Measurements from ENCODE around the gene CHD5.

The CHD5 gene

GRCh38 chr1:6174621-6175410 is 5.3 kb downstream of the CHD5 start:
- Histone ChIP-seq H3K9ac (ENCODE audit: low read depth, low read length, poor library complexity, severe bottlenecking) (no peak overlapping the region), H3K4me1 (ENCODE audit: insufficient read depth, low read length, poor library complexity, severe bottlenecking) (no peaks in the 10 kb centered on the region), H3K79me2 (ENCODE audit: insufficient read depth, low read length) (no peaks in the 10 kb centered on the region), H3F3A (ENCODE audit: low read depth) (no peaks in the 10 kb centered on the region), H3K27me3 (ENCODE audit: insufficient read depth, low read length, poor library complexity, severe bottlenecking) (no peaks in the 10 kb centered on the region), H3K9me2 (replicated peaks; ENCODE audit: low read depth, low read length) (no peaks in the 10 kb centered on the region), H3K4me3 (ENCODE audit: low read length, poor library complexity, severe bottlenecking) (no peak overlapping the region), H4K20me1 (ENCODE audit: insufficient read depth, low read length, poor library complexity, severe bottlenecking) (no peaks in the 10 kb centered on the region), H2AFZ (ENCODE audit: low read length) (no peak overlapping the region), H3K36me3 (ENCODE audit: insufficient read depth, low read length) (no peaks in the 10 kb centered on the region), H3K9me3 (ENCODE audit: insufficient read depth, low read depth, low read length) (no peaks in the 10 kb centered on the region), H3K4me2 (ENCODE audit: low read depth, low read length, poor library complexity, severe bottlenecking) (no peak overlapping the region)
- TF ChIP-seq EZH2phosphoT487 (IDR thresholded peaks at IDR 0.05; ENCODE audit: borderline replicate concordance) (no peak), CTCF (conservative IDR thresholded peaks at IDR 0.05; ENCODE audit: low read length) (no peak)

GRCh38 chr1:6172549-6172948 is 7.6 kb downstream of the CHD5 start:
- Histone ChIP-seq H3K4me2 (ENCODE audit: low read depth, low read length, poor library complexity, severe bottlenecking) (no peak overlapping the region), H4K20me1 (ENCODE audit: insufficient read depth, low read length, poor library complexity, severe bottlenecking) (no peaks in the 10 kb centered on the region), H3K4me3 (ENCODE audit: low read length, poor library complexity, severe bottlenecking) (no peak overlapping the region), H2AFZ (ENCODE audit: low read length) (no peak overlapping the region), H3K4me1 (ENCODE audit: insufficient read depth, low read length, poor library complexity, severe bottlenecking) (no peaks in the 10 kb centered on the region), H3F3A (ENCODE audit: low read depth) (no peaks in the 10 kb centered on the region), H3K9me3 (ENCODE audit: insufficient read depth, low read depth, low read length) (no peaks in the 10 kb centered on the region), H3K27me3 (ENCODE audit: insufficient read depth, low read length, poor library complexity, severe bottlenecking) (no peaks in the 10 kb centered on the region), H3K79me2 (ENCODE audit: insufficient read depth, low read length) (no peaks in the 10 kb centered on the region), H3K9me2 (replicated peaks; ENCODE audit: low read depth, low read length) (no peaks in the 10 kb centered on the region), H3K9ac (ENCODE audit: low read depth, low read length, poor library complexity, severe bottlenecking) (no peak overlapping the region), H3K36me3 (ENCODE audit: insufficient read depth, low read length) (no peaks in the 10 kb centered on the region)
- TF ChIP-seq EZH2phosphoT487 (IDR thresholded peaks at IDR 0.05; ENCODE audit: borderline replicate concordance) = no peak
- no peak for TF ChIP-seq CTCF (conservative IDR thresholded peaks at IDR 0.05; ENCODE audit: low read length)

- Histone ChIP-seq H3K9ac (ENCODE audit: low read depth, low read length, poor library complexity, severe bottlenecking) (no peak overlapping the region), H3K79me2 (ENCODE audit: insufficient read depth, low read length) (no peaks in the 10 kb centered on the region), H2AFZ (ENCODE audit: low read length) (no peak overlapping the region), H3K4me1 (ENCODE audit: insufficient read depth, low read length, poor library complexity, severe bottlenecking) (no peaks in the 10 kb centered on the region), H3K4me3 (ENCODE audit: low read length, poor library complexity, severe bottlenecking) (no peak overlapping the region), H3K36me3 (ENCODE audit: insufficient read depth, low read length) (no peaks in the 10 kb centered on the region), H3F3A (ENCODE audit: low read depth) (no peaks in the 10 kb centered on the region), H3K27me3 (ENCODE audit: insufficient read depth, low read length, poor library complexity, severe bottlenecking) (no peaks in the 10 kb centered on the region), H3K9me2 (replicated peaks; ENCODE audit: low read depth, low read length) (no peaks in the 10 kb centered on the region), H4K20me1 (ENCODE audit: insufficient read depth, low read length, poor library complexity, severe bottlenecking) (no peaks in the 10 kb centered on the region), H3K4me2 (ENCODE audit: low read depth, low read length, poor library complexity, severe bottlenecking) (no peak overlapping the region), H3K9me3 (ENCODE audit: insufficient read depth, low read depth, low read length) (no peaks in the 10 kb centered on the region)
- no peak for TF ChIP-seq EZH2phosphoT487 (IDR thresholded peaks at IDR 0.05; ENCODE audit: borderline replicate concordance)
- TF ChIP-seq CTCF (conservative IDR thresholded peaks at IDR 0.05; ENCODE audit: low read length) = peak; percentile 45
Measured at GRCh38 chr1:6171548-6172124, 8.5 kb downstream of the CHD5 start.

All from Loucy (cell line).